ENCODE data around the gene JARID2. TPM values are rescaled to one million over a fixed set of nuclear protein-coding genes. Genes with fewer than 3 reads are reported as not detected.

JARID2 gene
- total and polyA plus RNA-seq, 9 of the 15 experiments (the other 6 are each of a cell fraction or from before 2014, with no cell fraction given), result 5.0 to 29.0 (median 15.6) TPM

- no peak for TF ChIP-seq MGA (IDR thresholded peaks at IDR 0.05)
- TF ChIP-seq SIN3A (IDR thresholded peaks at IDR 0.05; ENCODE audit: borderline replicate concordance in 2 of 2, control insufficient read depth in 1 of 2, low read depth in 2 of 2, low read length in 2 of 2), result no peak
Measured at GRCh38 chr6:15519681-15520080, 273.8 kb downstream of the JARID2 start (continued).

All from K562 (cell line).